MG63 (cell line): ENCODE results near the gene DMTF1. TPM values are rescaled to one million over a fixed set of nuclear protein-coding genes. Genes with fewer than 3 reads are reported as not detected.

ENCODE experiments used
- DNase-seq: peaks from one replicate; pipeline ENCODE4 v3.0.0-alpha.2; 2020
- H3K27me3 ChIP-seq: fragments of 250-450 bp; sonication (Bioruptor Pico); 2 replicates; pipeline ENCODE4 v1.5.1; 2020; ENCODE audit warnings: mild to moderate bottlenecking, moderate library complexity
- H3K36me3 ChIP-seq: fragments of 250-450 bp; sonication (Bioruptor Pico); 2 replicates; pipeline ENCODE4 v1.5.1; 2020; ENCODE audit warnings: mild to moderate bottlenecking, moderate library complexity
- H3K4me3 ChIP-seq: fragments of 250-450 bp; sonication (Bioruptor Pico); 2 replicates; pipeline ENCODE4 v1.5.1; 2020; ENCODE audit warnings: mild to moderate bottlenecking, moderate library complexity
- H3K9me3 ChIP-seq: fragments of 250-450 bp; sonication (Bioruptor Pico); 2 replicates; pipeline ENCODE4 v1.5.1; 2020; ENCODE audit warnings: mild to moderate bottlenecking, moderate library complexity
- total RNA-seq: library from RNA; depleted of rRNA; stranded (reverse); fragments of >200 nt; shearing (Covaris generic); gene quantifications from 2 replicates; pipeline ENCODE4 v1.2.3, GENCODE V29; 2014; ENCODE audit warnings: low replicate concordance

Gene DMTF1
- total RNA-seq, 1 experiment from 2014 or later, result 11.2 TPM

- no peak for DNase-seq
- no peaks in the 10 kb centered on the region for H3K9me3 ChIP-seq
- no peak overlapping the region for H3K4me3 ChIP-seq
- H3K36me3 ChIP-seq, result no peaks in the 10 kb centered on the region
- no peaks in the 10 kb centered on the region for H3K27me3 ChIP-seq
These were observed 15.0 kb upstream of the DMTF1 start for GRCh38 chr7:87137271-87137670.

GRCh38 chr7:87139514-87139913, 12.7 kb upstream of the DMTF1 start:
- Histone ChIP-seq H3K4me3 (no peak overlapping the region), H3K36me3 (no peaks in the 10 kb centered on the region), H3K27me3 (no peaks in the 10 kb centered on the region), H3K9me3 (no peaks in the 10 kb centered on the region)
- DNase-seq, result no peak

GRCh38 chr7:87140271-87140748, 11.9 kb upstream of the DMTF1 start:
- Histone ChIP-seq H3K9me3 (no peaks in the 10 kb centered on the region), H3K36me3 (no peaks in the 10 kb centered on the region), H3K4me3 (no peak overlapping the region), H3K27me3 (no peaks in the 10 kb centered on the region)
- DNase-seq, result no peak

GRCh38 chr7:87144173-87144657, 8.0 kb upstream of the DMTF1 start:
- H3K4me3 ChIP-seq, result no peak overlapping the region
- DNase-seq, result no peak
- H3K9me3 ChIP-seq, result no peaks in the 10 kb centered on the region
- no peaks in the 10 kb centered on the region for H3K27me3 ChIP-seq
- no peaks in the 10 kb centered on the region for H3K36me3 ChIP-seq

- no peaks in the 10 kb centered on the region for H3K9me3 ChIP-seq
- DNase-seq, result peak; percentile 9
- no peaks in the 10 kb centered on the region for H3K36me3 ChIP-seq
- H3K4me3 ChIP-seq, result no peak overlapping the region
- no peaks in the 10 kb centered on the region for H3K27me3 ChIP-seq
These were observed 5.4 kb upstream of the DMTF1 start for GRCh38 chr7:87146740-87147386.

GRCh38 chr7:87147500-87147899, 4.8 kb upstream of the DMTF1 start:
- DNase-seq, result no peak
- Histone ChIP-seq H3K4me3 (no peak overlapping the region), H3K27me3 (no peaks in the 10 kb centered on the region), H3K9me3 (no peaks in the 10 kb centered on the region), H3K36me3 (no peaks in the 10 kb centered on the region)

GRCh38 chr7:87148332-87148955, 3.8 kb upstream of the DMTF1 start:
- no peak for DNase-seq
- no peaks in the 10 kb centered on the region for H3K9me3 ChIP-seq
- H3K4me3 ChIP-seq, result no peak overlapping the region
- H3K27me3 ChIP-seq, result no peaks in the 10 kb centered on the region
- no peaks in the 10 kb centered on the region for H3K36me3 ChIP-seq

GRCh38 chr7:87151002-87151728, 1.1 kb upstream of the DMTF1 start:
- peak overlapping the region; percentile 78 for H3K4me3 ChIP-seq
- no peak for DNase-seq

GRCh38 chr7:87151729-87152111, 533 bp upstream of the DMTF1 start:
- H3K36me3 ChIP-seq, result peaks cover 12% of the 10 kb centered on the region
- peak overlapping the region; percentile 78 for H3K4me3 ChIP-seq
- H3K9me3 ChIP-seq, result no peaks in the 10 kb centered on the region
- H3K27me3 ChIP-seq, result no peaks in the 10 kb centered on the region
- no peak for DNase-seq

More at GRCh38 chr7:87151002-87151728, 1.1 kb upstream of the DMTF1 start:
- H3K27me3 ChIP-seq, result no peaks in the 10 kb centered on the region
- H3K36me3 ChIP-seq, result peaks cover 12% of the 10 kb centered on the region
- no peaks in the 10 kb centered on the region for H3K9me3 ChIP-seq

- Histone ChIP-seq H3K4me3 (peak overlapping the region; percentile 78), H3K36me3 (peaks cover 12% of the 10 kb centered on the region)
- DNase-seq, result peak; percentile 3
These were observed 816 bp downstream of the DMTF1 start for GRCh38 chr7:87152897-87153641.

GRCh38 chr7:87154166-87154565, 1.9 kb downstream of the DMTF1 start:
- no peak for DNase-seq
- Histone ChIP-seq H3K4me3 (peak overlapping the region; percentile 78), H3K36me3 (peaks cover 12% of the 10 kb centered on the region), H3K9me3 (no peaks in the 10 kb centered on the region), H3K27me3 (no peaks in the 10 kb centered on the region)

More at GRCh38 chr7:87152897-87153641, 816 bp downstream of the DMTF1 start:
- Histone ChIP-seq H3K9me3 (no peaks in the 10 kb centered on the region), H3K27me3 (no peaks in the 10 kb centered on the region)

- Histone ChIP-seq H3K9me3 (no peaks in the 10 kb centered on the region), H3K36me3 (peaks cover 12% of the 10 kb centered on the region), H3K4me3 (peak overlapping the region; percentile 78), H3K27me3 (no peaks in the 10 kb centered on the region)
- no peak for DNase-seq
These were observed 2.3 kb downstream of the DMTF1 start for GRCh38 chr7:87154569-87154968.

- no peaks in the 10 kb centered on the region for H3K9me3 ChIP-seq
- no peaks in the 10 kb centered on the region for H3K27me3 ChIP-seq
- no peak for DNase-seq
- H3K36me3 ChIP-seq, result peaks cover 12% of the 10 kb centered on the region
- H3K4me3 ChIP-seq, result no peak overlapping the region
These were observed 3.5 kb downstream of the DMTF1 start for GRCh38 chr7:87155788-87156187.

- no peak for DNase-seq
- peaks cover 12% of the 10 kb centered on the region for H3K36me3 ChIP-seq
- H3K4me3 ChIP-seq, result no peak overlapping the region
- no peaks in the 10 kb centered on the region for H3K9me3 ChIP-seq
- H3K27me3 ChIP-seq, result no peaks in the 10 kb centered on the region
These were observed 4.5 kb downstream of the DMTF1 start for GRCh38 chr7:87156709-87157108.

- H3K4me3 ChIP-seq, result no peak overlapping the region
- no peaks in the 10 kb centered on the region for H3K9me3 ChIP-seq
- peaks cover 19% of the 10 kb centered on the region for H3K36me3 ChIP-seq
- H3K27me3 ChIP-seq, result no peaks in the 10 kb centered on the region
- DNase-seq, result no peak
These were observed 7.3 kb downstream of the DMTF1 start for GRCh38 chr7:87159538-87159937.

GRCh38 chr7:87164433-87164832, 12.2 kb downstream of the DMTF1 start:
- Histone ChIP-seq H3K27me3 (no peaks in the 10 kb centered on the region), H3K9me3 (no peaks in the 10 kb centered on the region), H3K4me3 (no peak overlapping the region), H3K36me3 (peaks cover 35% of the 10 kb centered on the region)
- no peak for DNase-seq

GRCh38 chr7:87170828-87171227, 18.6 kb downstream of the DMTF1 start:
- Histone ChIP-seq H3K27me3 (no peaks in the 10 kb centered on the region), H3K36me3 (peaks cover 67% of the 10 kb centered on the region), H3K4me3 (no peak overlapping the region), H3K9me3 (no peaks in the 10 kb centered on the region)
- no peak for DNase-seq
